GM21576 (cell line): ENCODE results near the gene COPG1.

Experiments
- ATAC-seq: cut with Tn5 transposase; IDR thresholded peaks from one replicate; pipeline ENCODE4 v1.9.1; 2021; ENCODE audit warnings: mild to moderate bottlenecking, moderate library complexity; ENCODE audit not compliant: unreplicated experiment

Gene COPG1

GRCh38 chr3:129313665-129314385, 64.4 kb downstream of the COPG1 start:
- no peak for ATAC-seq

DNA sequence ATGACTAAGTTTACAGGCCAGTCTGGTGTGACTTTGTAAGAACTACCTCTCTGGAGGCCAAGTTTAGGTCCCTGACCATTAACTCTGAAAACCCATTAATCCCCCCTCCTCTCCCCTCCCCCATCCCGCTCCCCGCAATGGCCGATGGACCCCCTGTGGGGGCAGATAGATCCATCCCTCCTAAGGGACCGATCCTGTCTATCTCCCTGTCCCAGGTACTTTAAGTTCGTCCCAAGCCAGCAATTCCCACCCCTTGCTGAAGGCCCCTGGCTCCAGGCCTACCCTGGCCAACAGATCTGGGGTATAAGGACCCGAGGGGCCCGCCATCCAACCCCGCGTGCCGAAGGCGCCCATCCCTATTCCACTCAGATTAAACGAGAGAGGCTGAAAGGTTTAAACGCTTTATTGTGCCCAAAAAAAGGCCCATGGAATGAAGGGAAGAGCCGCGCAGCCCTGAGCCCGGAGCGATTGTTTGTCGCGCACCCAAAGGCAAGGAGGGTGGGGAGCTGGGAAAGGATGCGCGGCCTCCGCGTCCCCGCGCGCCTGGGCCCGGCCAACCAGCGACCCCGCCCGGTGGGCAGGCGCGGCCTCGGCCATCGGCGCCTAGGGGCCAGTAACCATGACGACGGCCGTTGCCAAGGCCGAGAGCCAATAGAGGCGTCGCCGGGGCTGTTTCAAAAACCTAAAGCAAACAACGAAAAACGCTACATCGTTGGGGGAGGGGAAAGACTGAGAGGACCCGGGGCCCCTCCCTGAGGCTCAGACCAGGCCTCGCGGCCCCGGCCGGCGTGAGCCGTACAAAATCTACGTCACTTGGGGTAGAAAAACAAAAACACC, 65.2 kb downstream of the COPG1 start:
- peak; percentile 29 for ATAC-seq

DNA sequence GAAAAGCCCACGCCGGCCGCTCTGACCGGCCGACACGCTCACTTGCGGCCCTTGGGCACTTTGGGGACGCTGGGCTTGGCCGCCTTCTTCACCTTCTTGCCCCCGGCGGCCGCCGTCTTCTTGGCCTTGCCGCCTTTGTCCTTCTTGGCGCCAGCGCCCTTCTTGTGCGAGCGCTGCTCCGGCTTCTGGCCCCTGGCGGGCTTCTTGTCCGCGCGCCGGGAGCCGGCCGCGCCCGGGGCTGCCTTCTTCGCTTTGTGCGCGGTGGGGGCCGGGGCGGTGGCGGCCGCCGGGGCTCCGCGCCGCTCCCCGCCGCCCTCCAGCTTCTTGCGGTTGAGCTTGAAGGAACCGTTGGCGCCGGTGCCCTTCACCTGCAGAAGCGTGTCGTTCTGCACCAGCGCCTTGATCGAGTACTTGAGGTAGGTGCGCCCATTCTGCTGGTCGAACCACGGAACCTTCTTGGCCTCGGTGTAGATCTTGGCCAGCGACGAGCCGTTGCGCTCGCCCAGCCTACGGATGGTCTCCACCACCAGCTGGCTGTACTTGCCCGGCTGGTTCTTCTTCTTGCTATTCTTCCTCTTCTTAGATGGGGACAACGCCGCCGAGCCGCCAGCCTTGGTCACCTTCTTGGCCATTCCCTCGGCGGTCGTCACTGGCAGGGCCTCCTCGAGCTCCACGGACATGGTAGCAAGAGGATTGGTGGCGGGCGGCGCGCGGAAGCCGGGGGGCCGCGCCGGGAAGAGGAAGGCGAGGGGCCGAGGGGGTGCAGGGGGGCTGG, 66.0 kb downstream of the COPG1 start:
- ATAC-seq, result no peak

DNA sequence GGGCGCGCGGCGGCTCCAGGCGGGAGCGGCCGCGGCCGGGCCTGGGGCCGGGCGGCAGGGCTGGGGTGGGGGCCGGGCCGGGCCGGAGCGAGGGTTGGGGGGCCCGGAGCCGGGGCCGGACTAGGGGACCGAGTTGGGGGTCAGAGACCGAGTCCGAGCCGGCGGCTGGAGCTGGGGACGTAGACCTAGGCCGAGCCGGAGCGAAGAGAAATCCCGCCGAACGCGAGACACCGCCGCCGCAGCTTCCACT, 66.5 kb downstream of the COPG1 start:
- no peak for ATAC-seq

GRCh38 chr3:129316248-129317013, 67.0 kb downstream of the COPG1 start:
- ATAC-seq, result peak; percentile 35

DNA sequence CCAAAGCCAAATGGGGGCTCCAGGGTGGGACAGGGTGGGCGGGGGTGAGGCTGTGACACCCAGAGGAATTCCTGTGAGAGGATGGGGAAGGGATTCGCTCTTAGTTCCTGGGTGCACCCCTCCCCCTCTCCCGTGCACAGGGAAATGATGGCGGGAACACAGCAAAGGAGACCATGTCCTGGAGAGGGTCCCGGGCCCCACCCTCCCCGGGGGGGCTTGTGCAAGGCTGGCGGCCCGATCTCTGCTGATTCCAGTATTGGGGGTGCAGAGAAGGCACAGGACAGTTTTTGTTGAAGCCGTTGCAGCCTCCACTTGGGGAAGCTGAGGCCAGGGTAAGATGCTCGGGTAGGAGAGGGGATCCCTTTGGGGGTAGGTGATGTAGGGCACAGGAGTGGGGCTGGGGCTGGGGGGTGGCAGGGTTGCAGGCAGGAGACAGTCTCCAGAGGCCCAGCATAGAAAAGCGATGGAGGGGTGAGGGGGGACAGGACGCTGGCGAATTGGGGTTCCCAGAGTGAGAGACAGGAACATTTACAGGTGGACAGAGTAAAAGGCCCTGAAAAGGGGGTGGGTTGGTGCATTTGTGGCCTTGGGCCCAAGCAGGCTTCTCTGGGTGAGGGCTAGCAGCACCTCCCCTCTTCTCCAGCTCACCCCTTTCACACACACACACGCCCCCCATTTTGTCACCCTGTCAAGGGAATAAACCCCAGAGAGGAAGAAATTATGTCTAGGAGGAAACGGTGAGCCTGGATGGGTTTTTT, 67.8 kb downstream of the COPG1 start:
- no peak for ATAC-seq

DNA sequence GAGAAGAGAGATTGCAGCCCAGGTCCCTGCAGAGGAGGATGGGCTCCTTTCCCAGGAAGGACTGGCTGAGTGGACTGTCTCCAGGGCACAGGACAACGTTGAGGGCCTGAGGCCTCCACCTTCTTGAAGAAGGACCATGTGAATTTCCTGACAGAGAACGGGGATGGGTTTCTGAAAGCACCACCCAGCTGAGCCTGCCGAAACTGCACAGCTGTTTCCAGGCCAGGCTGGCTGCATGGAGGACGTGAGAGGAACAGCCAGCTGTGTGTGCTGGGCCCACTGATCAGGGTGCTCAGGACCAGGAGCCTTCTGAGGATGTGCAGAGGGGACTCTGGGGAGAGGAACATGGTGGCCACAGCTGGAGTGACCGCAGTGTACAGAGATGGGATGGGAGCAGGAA, 68.4 kb downstream of the COPG1 start:
- ATAC-seq, result no peak

DNA sequence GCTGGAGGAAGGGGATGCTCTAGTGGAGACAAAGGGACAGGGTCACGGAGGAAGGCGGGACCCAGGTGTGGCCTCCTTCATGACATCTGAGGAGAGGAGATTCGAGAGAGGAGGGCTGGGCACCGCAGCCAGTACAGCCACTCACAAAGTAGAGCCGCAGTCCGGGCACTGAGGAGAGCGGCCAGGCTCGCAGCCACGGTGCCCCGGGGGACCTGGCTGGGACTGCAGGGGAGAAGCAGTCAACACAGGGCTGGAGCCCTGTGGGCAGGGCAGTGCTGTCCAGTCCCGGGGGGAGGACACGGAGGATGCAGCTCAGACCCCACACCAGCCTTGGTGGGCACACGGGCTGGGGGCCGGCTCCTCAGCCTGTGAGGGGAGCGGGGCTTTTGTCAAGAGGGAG, 69.5 kb downstream of the COPG1 start:
- no peak for ATAC-seq

GRCh38 chr3:129320261-129320660, 70.9 kb downstream of the COPG1 start:
- ATAC-seq, result no peak

- no peak for ATAC-seq
Measured at GRCh38 chr3:129320825-129321487, 71.5 kb downstream of the COPG1 start.

GRCh38 chr3:129321887-129322286, 72.5 kb downstream of the COPG1 start:
- ATAC-seq, result no peak

DNA sequence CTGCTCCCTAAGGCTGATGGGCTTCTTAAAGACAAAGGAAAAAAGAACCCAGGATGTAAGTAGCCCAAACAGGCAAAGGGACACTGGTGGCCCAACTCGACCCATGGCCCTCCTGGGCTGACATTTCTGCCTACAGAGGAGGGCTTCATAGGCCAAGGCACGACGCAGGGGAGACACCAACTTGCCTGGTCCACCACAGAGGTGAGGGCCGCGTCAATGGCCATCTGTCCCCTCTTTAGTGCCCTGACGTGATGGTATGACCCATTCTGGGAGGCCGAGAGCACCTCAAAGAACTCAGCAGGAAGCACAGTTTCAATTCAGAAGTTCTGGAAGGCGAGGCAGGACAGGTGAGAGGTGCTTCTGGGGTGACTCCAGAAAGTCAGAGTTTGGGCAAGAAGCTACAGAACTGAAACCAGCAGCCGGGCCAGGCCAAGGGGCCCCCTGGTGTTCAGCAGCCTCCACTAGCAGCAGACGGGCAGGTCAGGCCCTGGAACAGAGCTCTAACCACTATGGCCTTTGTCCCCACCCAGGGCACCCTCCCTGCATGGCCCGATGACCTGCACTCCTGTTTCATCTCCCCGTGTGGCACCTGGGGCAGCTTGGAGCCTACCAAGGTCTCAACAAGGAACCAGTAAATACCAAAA, 74.4 kb downstream of the COPG1 start:
- ATAC-seq, result no peak

GRCh38 chr3:129324855-129325254, 75.4 kb downstream of the COPG1 start:
- ATAC-seq, result no peak

- no peak for ATAC-seq
Measured at GRCh38 chr3:129325383-129325782, 76.0 kb downstream of the COPG1 start.

- no peak for ATAC-seq
Measured at GRCh38 chr3:129326138-129326537, 76.7 kb downstream of the COPG1 start.

GRCh38 chr3:129326595-129326994, 77.2 kb downstream of the COPG1 start:
- ATAC-seq, result no peak
